HepG2 (cell line): ENCODE measurements around the gene COL26A1. TPM values are rescaled to one million over a fixed set of nuclear protein-coding genes. Genes with fewer than 3 reads are reported as not detected.

Experiments used
- ATAC-seq: fragments of 200-7000 bp; cut with Tn5 transposase; 3 replicates; pipeline ENCODE4 v1.9.1; 2020; ENCODE audit warnings: mild to moderate bottlenecking, moderate library complexity
- BruUV-seq: library from RNA; stranded (reverse); fragments of 400-500 nt; replicated peaks from 2 replicates; lab custom pipeline; 2021; lab: Mats Ljungman, UMichigan
- CTCF ChIA-PET: fragments of 300-600 bp; formaldehyde crosslinking; extraction: SDS; loops from one replicate; lab custom pipeline; 2021; ENCODE audit warnings: low total read pairs, inconsistent platforms, low intra/inter-chr PET ratio; lab: Yijun Ruan, JAX
- POLR2A ChIA-PET: fragments of 350-600 bp; sonication (Branson Sonifier 250); formaldehyde crosslinking; loops from one replicate; lab custom pipeline; 2020; ENCODE audit warnings: antibody characterized with exemption, inconsistent platforms; lab: Yijun Ruan, JAX
- DNase-seq: peaks from one replicate; pipeline ENCODE4 v3.0.0-alpha.2; 2015; ENCODE audit warnings: low spot score
- FAIRE-seq: peaks from 3 replicates; lab custom pipeline; 2011; peaks lifted over from hg19 to GRCh38; lab: Jason Lieb, UNC
- H2AFZ ChIP-seq: one replicate; pipeline ENCODE4 v1.6.1; 2011; ENCODE audit warnings: low read length, inconsistent platforms
- H3K27ac ChIP-seq: fragments of 300-600 bp; 3 replicates; pipeline ENCODE4 v1.8.0; 2011; ENCODE audit warnings: mixed run types, mild to moderate bottlenecking, mixed read lengths, low read length, inconsistent platforms; ENCODE audit not compliant: insufficient read depth; ENCODE audit errors: extremely low read length
- H3K27me3 ChIP-seq, 2 experiments: fragments of 200-600 bp in 1 of 2; 2 replicates in 1 of 2; 3 replicates in 1 of 2; pipeline versions ENCODE4 v1.6.0 to v1.8.0; 2011; ENCODE audit warnings: low read length in 2 of 2, mild to moderate bottlenecking in 2 of 2, moderate library complexity in 2 of 2, inconsistent platforms in 1 of 2; ENCODE audit not compliant: insufficient read depth in 2 of 2, control insufficient read depth in 1 of 2
- H3K36me3 ChIP-seq, 2 experiments: fragments of 200-600 bp in 1 of 2; replicated peaks in 1 of 2; 2 replicates in 1 of 2; 3 replicates in 1 of 2; pipeline versions ENCODE4 v1.5.1 to v1.8.0; 2011; ENCODE audit warnings: low read length in 2 of 2, inconsistent platforms in 1 of 2; ENCODE audit not compliant: insufficient read depth in 2 of 2, control insufficient read depth in 1 of 2
- H3K4me1 ChIP-seq: 2 replicates; pipeline ENCODE4 v1.5.1; 2012; ENCODE audit warnings: low read length, inconsistent platforms; ENCODE audit not compliant: insufficient read depth
- H3K4me2 ChIP-seq: 2 replicates; pipeline ENCODE4 v1.6.0; 2011; ENCODE audit warnings: low read depth, low read length, inconsistent platforms
- H3K4me3 ChIP-seq, 3 experiments: fragments of 200-600 bp in 1 of 3; sonication (generic), shearing (Covaris generic) in 1 of 3; replicated peaks in 1 of 3; 2 replicates each; pipeline ENCODE4 v1.5.1; 2011 to 2016; ENCODE audit warnings: low read length in 3 of 3, inconsistent platforms in 2 of 3, low read depth in 2 of 3, mild to moderate bottlenecking in 2 of 3, control low read depth in 1 of 3, mixed read lengths in 1 of 3; ENCODE audit not compliant: insufficient read depth in 1 of 3
- H3K79me2 ChIP-seq: one replicate; pipeline ENCODE4 v1.6.1; 2011; ENCODE audit warnings: low read length, inconsistent platforms; ENCODE audit not compliant: insufficient read depth
- H3K9ac ChIP-seq: 2 replicates; pipeline ENCODE4 v1.6.0; 2011; ENCODE audit warnings: mild to moderate bottlenecking, low read depth, low read length, inconsistent platforms; ENCODE audit not compliant: insufficient read depth
- H3K9me3 ChIP-seq: 2 replicates; pipeline ENCODE4 v1.5.1; 2012; ENCODE audit warnings: mild to moderate bottlenecking, low read length
- H4K20me1 ChIP-seq: 2 replicates; pipeline ENCODE4 v1.6.0; 2011; ENCODE audit warnings: inconsistent platforms, mild to moderate bottlenecking, low read length, moderate library complexity; ENCODE audit not compliant: insufficient read depth
- MEF2D ChIP-seq: sonication (generic); formaldehyde crosslinking; IDR thresholded peaks from 2 replicates; pipeline ENCODE4 v1.5.1; 2020; ENCODE audit warnings: mild to moderate bottlenecking, missing genetic modification reagents
- MEIS2 ChIP-seq: sonication (generic); formaldehyde crosslinking; IDR thresholded peaks from 2 replicates; pipeline ENCODE4 v1.9.0; 2021; ENCODE audit warnings: mild to moderate bottlenecking, missing genetic modification reagents
- PAWR ChIP-seq: sonication (generic); formaldehyde crosslinking; IDR thresholded peaks from 2 replicates; pipeline ENCODE4 v1.4.0; 2020; ENCODE audit warnings: missing genetic modification reagents, mild to moderate bottlenecking, borderline replicate concordance
- RFXANK ChIP-seq: IDR thresholded peaks from 2 replicates; pipeline ENCODE4 v1.6.1; 2016
- TBX3 ChIP-seq: fragments of 450-650 bp; IDR thresholded peaks from 2 replicates; pipeline ENCODE4 v1.6.1; 2017; ENCODE audit warnings: antibody characterized with exemption, mild to moderate bottlenecking, inconsistent platforms, borderline replicate concordance
- ZNF367 ChIP-seq: sonication (generic); formaldehyde crosslinking; IDR thresholded peaks from 2 replicates; pipeline ENCODE4 v1.4.0; 2020; ENCODE audit warnings: missing genetic modification reagents, borderline replicate concordance
- ZNF431 ChIP-seq: sonication (generic); formaldehyde crosslinking; IDR thresholded peaks from 2 replicates; pipeline ENCODE4 v1.9.0; 2022; ENCODE audit warnings: missing genetic modification reagents, low read depth, mild to moderate bottlenecking, borderline replicate concordance
- ZNF468 ChIP-seq: sonication (generic); formaldehyde crosslinking; IDR thresholded peaks from 2 replicates; pipeline ENCODE4 v1.8.0; 2022; ENCODE audit warnings: mild to moderate bottlenecking, moderate library complexity, missing genetic modification reagents
- ZNF543 ChIP-seq: sonication (generic); formaldehyde crosslinking; IDR thresholded peaks from 2 replicates; pipeline ENCODE4 v1.4.0; 2020; ENCODE audit warnings: mild to moderate bottlenecking, missing genetic modification reagents
- ZNF562 ChIP-seq: sonication (generic); formaldehyde crosslinking; IDR thresholded peaks from 2 replicates; pipeline ENCODE4 v1.8.0; 2022; ENCODE audit warnings: missing genetic modification reagents, borderline replicate concordance
- ZNF569 ChIP-seq: sonication (generic); formaldehyde crosslinking; IDR thresholded peaks from 2 replicates; pipeline ENCODE4 v1.5.0; 2020; ENCODE audit warnings: mild to moderate bottlenecking, missing genetic modification reagents, moderate library complexity, borderline replicate concordance
- ZNF605 ChIP-seq: sonication (generic); formaldehyde crosslinking; IDR thresholded peaks from 2 replicates; pipeline ENCODE4 v1.8.0; 2022; ENCODE audit warnings: mild to moderate bottlenecking, missing genetic modification reagents
- ZSCAN22 ChIP-seq: sonication (generic); formaldehyde crosslinking; IDR thresholded peaks from 2 replicates; pipeline ENCODE4 v1.4.0; 2020; ENCODE audit warnings: mild to moderate bottlenecking, missing genetic modification reagents
- ZSCAN31 ChIP-seq: sonication (generic); formaldehyde crosslinking; IDR thresholded peaks from 2 replicates; pipeline ENCODE4 v1.5.0; 2020; ENCODE audit warnings: low read depth, mild to moderate bottlenecking, missing genetic modification reagents
- WGBS: methylation state at CpG from one replicate; pipeline ENCODE4 v1.1.6; 2017; ENCODE audit warnings: low lambda C conversion rate; 5-methylcytosine and 5-hydroxymethylcytosine counted together
- in situ Hi-C: cut with HindIII; loops from 2 replicates; pipeline ENCODE4 v1.10.0; 2017; ENCODE audit warnings: low pct_unique_long_range_greater_than_20kb; ENCODE audit not compliant: extremely low pct_ligation_motif_present
- intact Hi-C: fragments of 100-400 bp; cut with micrococcal nuclease; formaldehyde crosslinking; loops from one replicate; pipeline ENCODE4 v1.10.0; 2022; ENCODE audit not compliant: unreplicated experiment
- polyA plus RNA-seq, 8 experiments: library from polyadenylated mRNA; depleted of rRNA in 3 of 8; stranded (reverse) in 7 of 8; unstranded in 1 of 8; fragments of >200 nt; fragmentation: Illumina TruSeq in 4 of 8; extraction: Trizol in 4 of 8; gene quantifications; 2 replicates each; pipeline versions ENCODE4 v1.2.1 to v1.2.3, GENCODE V29; 2011 to 2016; ENCODE audit warnings: low read depth in 4 of 8, missing spikeins in 1 of 8, mixed read lengths in 1 of 8; ENCODE audit not compliant: insufficient read depth in 1 of 8
- total RNA-seq, 5 experiments: library from RNA; depleted of rRNA; stranded (reverse); fragments of >200 nt; fragmentation: Illumina TruSeq; extraction: Trizol; gene quantifications; 2 replicates each; pipeline ENCODE4 v1.2.3, GENCODE V29; 2016; ENCODE audit warnings: low read depth in 1 of 5
- TF ChIP-seq, protein P1 (sequence below): sonication (generic); formaldehyde crosslinking; IDR thresholded peaks from 2 replicates; pipeline ENCODE4 v1.4.0; 2020; ENCODE audit warnings: missing genetic modification reagents

COL26A1 gene
- total and polyA plus RNA-seq, 2 of the 13 experiments (the other 11 are each of a cell fraction or from before 2014, with no cell fraction given), result 7.8 to 9.2 TPM

DNA sequence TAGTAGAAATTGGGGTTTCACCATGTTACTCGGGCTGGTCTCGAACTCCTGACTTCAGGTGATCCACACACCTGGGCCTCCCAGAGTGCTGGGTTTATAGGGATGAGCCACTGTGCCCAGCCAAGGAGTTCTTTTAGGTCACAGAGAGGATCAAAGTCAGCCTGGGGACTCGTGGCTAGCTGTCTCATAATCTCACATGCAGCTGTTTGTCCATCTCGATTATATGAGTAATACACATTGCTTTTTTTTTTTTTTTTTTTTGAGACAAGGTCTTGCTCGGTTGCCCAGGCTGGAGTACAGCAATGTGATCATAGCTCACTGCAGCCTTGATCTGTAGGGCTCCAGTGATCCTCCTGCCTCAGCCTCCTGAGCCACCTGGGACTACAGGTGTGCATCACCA, 43.3 kb upstream of the COL26A1 start:
- ChIA-PET CTCF (no interaction called here), POLR2A (no interaction called here)
- intact Hi-C loops, result no loop called here
- H3K36me3 ChIP-seq, result 0 out of 5 replicates have a peak, but pooled peaks cover 0 to 4% of the 10 kb centered on the region in 2 experiments
- no peak overlapping the region for H3K27ac ChIP-seq
- H3K4me2 ChIP-seq, result no peak overlapping the region
- no peak for TF ChIP-seq MEF2D (CRISPR knock-in tag)
- TF ChIP-seq ZNF562 (CRISPR knock-in tag), result no peak
- TF ChIP-seq ZNF605, result no peak
- no peak for TF ChIP-seq PAWR (CRISPR knock-in tag)
- no peak for TF ChIP-seq RFXANK (CRISPR knock-in tag)
- no peak for TF ChIP-seq ZNF543
- no peak for TF ChIP-seq ZSCAN31 (CRISPR knock-in tag)
- no peak for TF ChIP-seq MEIS2 (CRISPR knock-in tag)
- TF ChIP-seq ZNF569 (CRISPR knock-in tag), result no peak
- no peak for TF ChIP-seq ZNF431 (CRISPR knock-in tag)
- no peak for TF ChIP-seq ZNF468 (CRISPR knock-in tag)
- TF ChIP-seq ZSCAN22 (CRISPR knock-in tag), result no peak
- TF ChIP-seq, protein P1, sequence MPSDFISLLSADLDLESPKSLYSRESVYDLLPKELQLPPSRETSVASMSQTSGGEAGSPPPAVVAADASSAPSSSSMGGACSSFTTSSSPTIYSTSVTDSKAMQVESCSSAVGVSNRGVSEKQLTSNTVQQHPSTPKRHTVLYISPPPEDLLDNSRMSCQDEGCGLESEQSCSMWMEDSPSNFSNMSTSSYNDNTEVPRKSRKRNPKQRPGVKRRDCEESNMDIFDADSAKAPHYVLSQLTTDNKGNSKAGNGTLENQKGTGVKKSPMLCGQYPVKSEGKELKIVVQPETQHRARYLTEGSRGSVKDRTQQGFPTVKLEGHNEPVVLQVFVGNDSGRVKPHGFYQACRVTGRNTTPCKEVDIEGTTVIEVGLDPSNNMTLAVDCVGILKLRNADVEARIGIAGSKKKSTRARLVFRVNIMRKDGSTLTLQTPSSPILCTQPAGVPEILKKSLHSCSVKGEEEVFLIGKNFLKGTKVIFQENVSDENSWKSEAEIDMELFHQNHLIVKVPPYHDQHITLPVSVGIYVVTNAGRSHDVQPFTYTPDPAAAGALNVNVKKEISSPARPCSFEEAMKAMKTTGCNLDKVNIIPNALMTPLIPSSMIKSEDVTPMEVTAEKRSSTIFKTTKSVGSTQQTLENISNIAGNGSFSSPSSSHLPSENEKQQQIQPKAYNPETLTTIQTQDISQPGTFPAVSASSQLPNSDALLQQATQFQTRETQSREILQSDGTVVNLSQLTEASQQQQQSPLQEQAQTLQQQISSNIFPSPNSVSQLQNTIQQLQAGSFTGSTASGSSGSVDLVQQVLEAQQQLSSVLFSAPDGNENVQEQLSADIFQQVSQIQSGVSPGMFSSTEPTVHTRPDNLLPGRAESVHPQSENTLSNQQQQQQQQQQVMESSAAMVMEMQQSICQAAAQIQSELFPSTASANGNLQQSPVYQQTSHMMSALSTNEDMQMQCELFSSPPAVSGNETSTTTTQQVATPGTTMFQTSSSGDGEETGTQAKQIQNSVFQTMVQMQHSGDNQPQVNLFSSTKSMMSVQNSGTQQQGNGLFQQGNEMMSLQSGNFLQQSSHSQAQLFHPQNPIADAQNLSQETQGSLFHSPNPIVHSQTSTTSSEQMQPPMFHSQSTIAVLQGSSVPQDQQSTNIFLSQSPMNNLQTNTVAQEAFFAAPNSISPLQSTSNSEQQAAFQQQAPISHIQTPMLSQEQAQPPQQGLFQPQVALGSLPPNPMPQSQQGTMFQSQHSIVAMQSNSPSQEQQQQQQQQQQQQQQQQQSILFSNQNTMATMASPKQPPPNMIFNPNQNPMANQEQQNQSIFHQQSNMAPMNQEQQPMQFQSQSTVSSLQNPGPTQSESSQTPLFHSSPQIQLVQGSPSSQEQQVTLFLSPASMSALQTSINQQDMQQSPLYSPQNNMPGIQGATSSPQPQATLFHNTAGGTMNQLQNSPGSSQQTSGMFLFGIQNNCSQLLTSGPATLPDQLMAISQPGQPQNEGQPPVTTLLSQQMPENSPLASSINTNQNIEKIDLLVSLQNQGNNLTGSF (CRISPR knock-in tag), result no peak
- TF ChIP-seq TBX3, result no peak
- no peak for TF ChIP-seq ZNF367
- no peaks in the 10 kb centered on the region for H3K27me3 ChIP-seq
- DNase-seq, result no peak
- no peak overlapping the region for H3K9ac ChIP-seq
- no peak for ATAC-seq
- in situ Hi-C loops, result no loop called here
- no peaks in the 10 kb centered on the region for H3K9me3 ChIP-seq
- H2AFZ ChIP-seq, result no peak overlapping the region
- 66% methylated on average over 4 of the region's 5 CpGs for WGBS
- H3K4me1 ChIP-seq, result peaks cover 29% of the 10 kb centered on the region
- no TSS peak for BruUV-seq
- no peak overlapping the region for H3K4me3 ChIP-seq
- H3K79me2 ChIP-seq, result no peaks in the 10 kb centered on the region
- no peak for FAIRE-seq
- no peaks in the 10 kb centered on the region for H4K20me1 ChIP-seq
